IMR-90 (cell line): Measurements from ENCODE around the gene BNIP3. TPM values are rescaled to one million over a fixed set of nuclear protein-coding genes. Genes with fewer than 3 reads are reported as not detected.

Experiments used
- ATAC-seq: fragments of 200-7000 bp; cut with Tn5 transposase; 2 replicates; pipeline ENCODE4 v1.9.1; 2020; ENCODE audit warnings: low read depth, mild to moderate bottlenecking, moderate library complexity
- BruUV-seq: library from RNA; stranded (reverse); fragments of 400-500 nt; replicated peaks from 2 replicates; lab custom pipeline; 2021; lab: Mats Ljungman, UMichigan
- CTCF ChIA-PET: fragments of 300-600 bp; formaldehyde crosslinking; extraction: SDS; loops from one replicate; lab custom pipeline; 2021; ENCODE audit warnings: antibody characterized with exemption; lab: Yijun Ruan, JAX
- POLR2A ChIA-PET: fragments of 300-600 bp; sonication (Branson Sonifier 250); formaldehyde crosslinking; loops from one replicate; lab custom pipeline; 2022; ENCODE audit warnings: antibody characterized with exemption; ENCODE audit not compliant: unreplicated experiment; lab: Charles Lee
- DNase-seq: peaks from one replicate; pipeline ENCODE4 v3.0.0; 2013
- H2AFZ ChIP-seq: replicated peaks from 2 replicates; pipeline ENCODE3; 2013; ENCODE audit warnings: low read length, mild to moderate bottlenecking; ENCODE audit not compliant: poor library complexity
- H2AK5ac ChIP-seq: 2 replicates; pipeline ENCODE4 v1.6.1; 2013; ENCODE audit warnings: low read depth, low read length, inconsistent platforms
- H2AK9ac ChIP-seq: replicated peaks from 2 replicates; pipeline ENCODE3; 2013; ENCODE audit warnings: mild to moderate bottlenecking, low read depth, low read length, moderate library complexity; ENCODE audit not compliant: poor library complexity
- H2BK120ac ChIP-seq: 2 replicates; pipeline ENCODE4 v1.6.1; 2013; ENCODE audit warnings: low read depth, low read length, inconsistent platforms
- H2BK15ac ChIP-seq: 3 replicates; pipeline ENCODE4 v1.6.1; 2013; ENCODE audit warnings: low read depth, low read length, inconsistent platforms
- H2BK20ac ChIP-seq: 2 replicates; pipeline ENCODE4 v1.6.1; 2013; ENCODE audit warnings: low read depth, mild to moderate bottlenecking, inconsistent platforms, low read length, moderate library complexity
- H2BK5ac ChIP-seq: 2 replicates; pipeline ENCODE4 v1.6.1; 2013; ENCODE audit warnings: mild to moderate bottlenecking, low read depth, low read length, inconsistent platforms; ENCODE audit not compliant: poor library complexity, severe bottlenecking
- H3K14ac ChIP-seq: replicated peaks from 2 replicates; pipeline ENCODE4 v1.6.1; 2013; ENCODE audit warnings: low read depth, low read length, inconsistent platforms
- H3K18ac ChIP-seq: 2 replicates; pipeline ENCODE4 v1.6.1; 2013; ENCODE audit warnings: low read depth, low read length, control low read depth
- H3K23ac ChIP-seq: 2 replicates; pipeline ENCODE4 v1.6.1; 2013; ENCODE audit warnings: low read depth, low read length, inconsistent platforms
- H3K27ac ChIP-seq: 2 replicates; pipeline ENCODE4 v1.5.1; 2013; ENCODE audit warnings: mild to moderate bottlenecking, control low read depth, low read length; ENCODE audit not compliant: insufficient read depth
- H3K27me3 ChIP-seq: 2 replicates; pipeline ENCODE4 v1.6.1; 2013; ENCODE audit warnings: low read length; ENCODE audit not compliant: control insufficient read depth, insufficient read depth
- H3K36me3 ChIP-seq: 2 replicates; pipeline ENCODE4 v1.6.1; 2013; ENCODE audit warnings: low read length, mixed read lengths; ENCODE audit not compliant: control insufficient read depth, insufficient read depth
- H3K4ac ChIP-seq: 2 replicates; pipeline ENCODE4 v1.6.1; 2013; ENCODE audit warnings: low read depth, low read length, inconsistent platforms
- H3K4me1 ChIP-seq: 2 replicates; pipeline ENCODE4 v1.6.1; 2013; ENCODE audit warnings: low read length, mixed read lengths; ENCODE audit not compliant: control insufficient read depth, insufficient read depth
- H3K4me2 ChIP-seq: 2 replicates; pipeline ENCODE4 v1.6.1; 2013; ENCODE audit warnings: low read depth, mild to moderate bottlenecking, control low read depth, low read length, moderate library complexity
- H3K4me3 ChIP-seq: 2 replicates; pipeline ENCODE4 v1.5.1; 2013; ENCODE audit warnings: low read depth, mild to moderate bottlenecking, control low read depth, low read length, moderate library complexity; ENCODE audit not compliant: insufficient read depth
- H3K56ac ChIP-seq: 2 replicates; pipeline ENCODE4 v1.6.1; 2013; ENCODE audit warnings: low read length, inconsistent platforms; ENCODE audit not compliant: insufficient read depth; ENCODE audit errors: extremely low read depth
- H3K79me1 ChIP-seq, 2 experiments: 2 replicates each; pipeline ENCODE4 v1.6.1; 2013; ENCODE audit warnings: low read length in 2 of 2, inconsistent platforms in 1 of 2, low read depth in 1 of 2
- H3K9ac ChIP-seq: 2 replicates; pipeline ENCODE4 v1.6.1; 2013; ENCODE audit warnings: low read depth, low read length, control low read depth
- H3K9me1 ChIP-seq: 2 replicates; pipeline ENCODE4 v1.6.1; 2013; ENCODE audit warnings: low read length, inconsistent platforms; ENCODE audit not compliant: insufficient read depth
- H3K9me3 ChIP-seq: 2 replicates; pipeline ENCODE4 v1.6.1; 2013; ENCODE audit warnings: low read length; ENCODE audit not compliant: control insufficient read depth, insufficient read depth
- H4K20me1 ChIP-seq: 2 replicates; pipeline ENCODE4 v1.6.1; 2013; ENCODE audit warnings: low read length, inconsistent platforms; ENCODE audit not compliant: insufficient read depth
- H4K5ac ChIP-seq: 2 replicates; pipeline ENCODE4 v1.6.1; 2013; ENCODE audit warnings: mild to moderate bottlenecking, low read depth, low read length, control low read depth
- H4K8ac ChIP-seq, 2 experiments: 2 replicates each; pipeline ENCODE4 v1.6.1; 2013; ENCODE audit warnings: low read depth in 2 of 2, low read length in 2 of 2, control low read depth in 1 of 2, inconsistent platforms in 1 of 2
- H4K91ac ChIP-seq: 2 replicates; pipeline ENCODE4 v1.6.1; 2013; ENCODE audit warnings: low read depth, low read length, inconsistent platforms; ENCODE audit not compliant: insufficient read depth
- BHLHE40 ChIP-seq: fragments of 150-350 bp; IDR thresholded peaks from 2 replicates; pipeline ENCODE4 v1.6.1; 2016; ENCODE audit warnings: mild to moderate bottlenecking, low read depth, low read length
- CHD1 ChIP-seq: IDR thresholded peaks from 2 replicates; pipeline ENCODE4 v1.6.1; 2012; ENCODE audit warnings: low read depth, low read length, improper control_type of control experiment
- MAFK ChIP-seq: IDR thresholded peaks from 2 replicates; pipeline ENCODE4 v1.6.1; 2012; ENCODE audit warnings: low read depth, low read length, improper control_type of control experiment
- POLR2A ChIP-seq: IDR thresholded peaks from 2 replicates; pipeline ENCODE4 v1.6.1; 2012; ENCODE audit warnings: mild to moderate bottlenecking, low read depth, low read length
- RCOR1 ChIP-seq: IDR thresholded peaks from 2 replicates; pipeline ENCODE4 v1.6.1; 2012; ENCODE audit warnings: mild to moderate bottlenecking, low read length, improper control_type of control experiment; ENCODE audit not compliant: insufficient replicate concordance
- RFX5 ChIP-seq: IDR thresholded peaks from 2 replicates; pipeline ENCODE4 v1.8.0; 2012; ENCODE audit warnings: low read depth, mild to moderate bottlenecking, low read length, moderate library complexity
- WGBS, 2 experiments: methylation state at CpG; one replicate each; pipeline versions ENCODE4 v1.1.5 to v1.1.7; 2013; ENCODE audit warnings: missing lambda C conversion rate in 2 of 2; ENCODE audit not compliant: insufficient read length in 1 of 2; ENCODE audit errors: extremely low coverage in 2 of 2; 5-methylcytosine and 5-hydroxymethylcytosine counted together
- dilution Hi-C: fragments of 300-500 bp; cut with HindIII; formaldehyde crosslinking; loops from one replicate; pipeline ENCODE4 v1.14.3; 2018; ENCODE audit warnings: low sequenced_read_pairs; ENCODE audit not compliant: unreplicated experiment
- in situ Hi-C: fragments of 300-500 bp; cut with MboI; formaldehyde crosslinking; loops from 3 replicates; pipeline ENCODE4 v1.14.3; 2019; ENCODE audit warnings: low sequenced_read_pairs, inconsistent platforms, mixed read lengths
- intact Hi-C: fragments of 100-400 bp; cut with micrococcal nuclease; formaldehyde crosslinking; loops from 2 replicates; pipeline ENCODE4 v1.10.0; 2022
- polyA plus RNA-seq, 3 experiments: library from polyadenylated mRNA; depleted of rRNA; stranded (reverse); fragments of >200 nt; gene quantifications; 2 replicates each; pipeline ENCODE4 v1.2.3, GENCODE V29; 2012; ENCODE audit warnings: low replicate concordance in 1 of 3
- total RNA-seq: library from RNA; depleted of rRNA; stranded (reverse); fragments of >200 nt; gene quantifications from 2 replicates; pipeline ENCODE4 v1.2.3, GENCODE V29; 2012
- TF ChIP-seq, protein P1 (sequence below): conservative IDR thresholded peaks from 2 replicates; pipeline ENCODE4 v1.5.1; 2012; ENCODE audit warnings: mild to moderate bottlenecking, low read depth, low read length, improper control_type of control experiment

Gene BNIP3
- total and polyA plus RNA-seq, 2 of the 4 experiments (the other 2 are of a cell fraction) = 134 to 211 TPM

DNA sequence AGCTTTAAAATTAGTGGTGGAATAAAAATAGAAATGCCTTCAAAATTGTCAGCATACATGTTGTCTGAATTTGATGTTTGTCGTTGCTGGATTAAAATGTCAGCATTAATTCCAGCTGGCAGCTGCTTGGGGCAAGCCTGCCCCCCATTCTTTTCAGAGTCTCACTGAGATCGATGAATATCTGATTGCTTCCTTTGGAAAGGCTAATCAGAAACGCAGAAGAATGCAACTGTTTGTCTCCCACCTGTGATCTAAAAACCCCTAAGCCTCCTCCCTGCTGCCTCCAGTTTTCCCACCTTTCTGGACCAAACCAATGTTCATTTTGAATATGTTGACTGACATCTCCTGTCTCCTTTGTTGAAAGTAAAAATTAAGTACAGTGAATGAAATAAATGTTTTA lies 27.9 kb upstream of the BNIP3 start:
- H2AFZ ChIP-seq = no peak overlapping the region
- H3K18ac ChIP-seq = no peak overlapping the region
- H3K4me1 ChIP-seq = no peaks in the 10 kb centered on the region
- no peaks in the 10 kb centered on the region for H3K9me1 ChIP-seq
- H3K56ac ChIP-seq = no peak overlapping the region
- H2AK5ac ChIP-seq = no peak overlapping the region
- H4K20me1 ChIP-seq = no peaks in the 10 kb centered on the region
- no peak overlapping the region for H3K23ac ChIP-seq
- H4K5ac ChIP-seq = no peak overlapping the region
- no peak overlapping the region for H2BK15ac ChIP-seq
- no peak overlapping the region for H2AK9ac ChIP-seq
- H3K9ac ChIP-seq = no peak overlapping the region
- dilution Hi-C loops (no loop called here), in situ Hi-C loops (loop anchor here (25.0 kb wide), 1 partner anchor 1822 kb away; no protein-coding TSS in a partner anchor), intact Hi-C loops (no loop called here)
- WGBS, 2 experiments = no CpG with 5 or more reads among the region's 3 CpGs
- no peaks in the 10 kb centered on the region for H3K36me3 ChIP-seq
- H3K27me3 ChIP-seq = peaks cover 33% of the 10 kb centered on the region
- H3K4ac ChIP-seq = no peak overlapping the region
- BruUV-seq = no TSS peak
- no peak overlapping the region for H4K91ac ChIP-seq
- no peak overlapping the region for H2BK5ac ChIP-seq
- H3K9me3 ChIP-seq = peaks cover 8% of the 10 kb centered on the region
- DNase-seq (no peak), ATAC-seq (no peak)
- no peak for TF ChIP-seq MAFK
- TF ChIP-seq POLR2A = no peak
- TF ChIP-seq, protein P1, sequence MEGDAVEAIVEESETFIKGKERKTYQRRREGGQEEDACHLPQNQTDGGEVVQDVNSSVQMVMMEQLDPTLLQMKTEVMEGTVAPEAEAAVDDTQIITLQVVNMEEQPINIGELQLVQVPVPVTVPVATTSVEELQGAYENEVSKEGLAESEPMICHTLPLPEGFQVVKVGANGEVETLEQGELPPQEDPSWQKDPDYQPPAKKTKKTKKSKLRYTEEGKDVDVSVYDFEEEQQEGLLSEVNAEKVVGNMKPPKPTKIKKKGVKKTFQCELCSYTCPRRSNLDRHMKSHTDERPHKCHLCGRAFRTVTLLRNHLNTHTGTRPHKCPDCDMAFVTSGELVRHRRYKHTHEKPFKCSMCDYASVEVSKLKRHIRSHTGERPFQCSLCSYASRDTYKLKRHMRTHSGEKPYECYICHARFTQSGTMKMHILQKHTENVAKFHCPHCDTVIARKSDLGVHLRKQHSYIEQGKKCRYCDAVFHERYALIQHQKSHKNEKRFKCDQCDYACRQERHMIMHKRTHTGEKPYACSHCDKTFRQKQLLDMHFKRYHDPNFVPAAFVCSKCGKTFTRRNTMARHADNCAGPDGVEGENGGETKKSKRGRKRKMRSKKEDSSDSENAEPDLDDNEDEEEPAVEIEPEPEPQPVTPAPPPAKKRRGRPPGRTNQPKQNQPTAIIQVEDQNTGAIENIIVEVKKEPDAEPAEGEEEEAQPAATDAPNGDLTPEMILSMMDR = no peak
- TF ChIP-seq CHD1 = no peak
- no peak for TF ChIP-seq RFX5
- no peak for TF ChIP-seq RCOR1
- no peak for TF ChIP-seq BHLHE40
- H3K79me1 ChIP-seq = no peaks in the 10 kb centered on the region
- H2BK120ac ChIP-seq = no peak overlapping the region
- ChIA-PET CTCF (interaction anchor here (0.6 kb wide), 1 partner anchor 8 kb away, joined by 6 read pairs; no protein-coding TSS in a partner anchor), POLR2A (no interaction called here)
- no peak overlapping the region for H4K8ac ChIP-seq
- H3K27ac ChIP-seq = no peak overlapping the region
- no peak overlapping the region for H2BK20ac ChIP-seq
- H3K4me2 ChIP-seq = no peak overlapping the region
- H3K4me3 ChIP-seq = no peak overlapping the region
- H3K14ac ChIP-seq = no peak overlapping the region
